GM12875 (cell line): ENCODE results near the gene PTPRB.

ENCODE experiments used
- H3K4me3 ChIP-seq: one replicate; pipeline ENCODE4 v1.5.1; 2011; ENCODE audit warnings: low read depth, low read length, control low read depth
- TF ChIP-seq, protein P1 (sequence below): IDR thresholded peaks from 2 replicates; pipeline ENCODE4 v1.5.1; 2011; ENCODE audit warnings: low read depth, mild to moderate bottlenecking, control low read depth, inconsistent platforms, low read length, moderate library complexity, borderline replicate concordance; ENCODE audit not compliant: insufficient read depth

Gene PTPRB

DNA sequence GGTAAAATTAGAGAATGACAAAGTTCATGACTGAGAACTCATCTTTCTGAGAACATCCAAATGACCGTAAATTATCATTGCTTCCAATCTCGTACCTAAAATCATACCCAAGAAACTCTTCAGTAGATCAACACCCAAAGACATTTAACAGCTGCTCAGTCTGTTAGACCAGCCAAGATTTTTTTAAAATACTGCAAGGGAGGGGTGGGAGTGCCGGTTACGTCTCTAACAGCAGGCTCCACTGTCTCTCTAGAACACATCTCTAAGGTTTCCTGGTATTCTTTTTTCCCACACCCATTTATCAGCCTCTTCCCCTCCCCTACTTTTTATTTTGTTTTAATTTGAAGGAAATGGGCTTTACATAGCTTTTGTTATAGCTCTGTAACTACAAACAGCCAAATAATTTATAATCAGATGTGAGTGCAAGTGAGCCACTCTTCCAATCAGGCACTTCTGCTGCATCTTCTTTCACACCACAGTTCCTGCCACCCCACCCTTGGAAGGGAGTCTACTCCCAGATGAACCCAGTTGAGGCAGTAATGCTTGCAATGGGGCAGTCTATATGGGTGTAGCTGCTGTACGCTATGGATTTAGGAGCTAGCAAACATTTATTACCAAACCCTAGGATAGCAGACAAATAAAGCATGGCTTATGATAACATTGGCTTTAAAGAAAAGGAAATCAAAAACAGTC, 21.9 kb downstream of the PTPRB start:
- TF ChIP-seq, protein P1, sequence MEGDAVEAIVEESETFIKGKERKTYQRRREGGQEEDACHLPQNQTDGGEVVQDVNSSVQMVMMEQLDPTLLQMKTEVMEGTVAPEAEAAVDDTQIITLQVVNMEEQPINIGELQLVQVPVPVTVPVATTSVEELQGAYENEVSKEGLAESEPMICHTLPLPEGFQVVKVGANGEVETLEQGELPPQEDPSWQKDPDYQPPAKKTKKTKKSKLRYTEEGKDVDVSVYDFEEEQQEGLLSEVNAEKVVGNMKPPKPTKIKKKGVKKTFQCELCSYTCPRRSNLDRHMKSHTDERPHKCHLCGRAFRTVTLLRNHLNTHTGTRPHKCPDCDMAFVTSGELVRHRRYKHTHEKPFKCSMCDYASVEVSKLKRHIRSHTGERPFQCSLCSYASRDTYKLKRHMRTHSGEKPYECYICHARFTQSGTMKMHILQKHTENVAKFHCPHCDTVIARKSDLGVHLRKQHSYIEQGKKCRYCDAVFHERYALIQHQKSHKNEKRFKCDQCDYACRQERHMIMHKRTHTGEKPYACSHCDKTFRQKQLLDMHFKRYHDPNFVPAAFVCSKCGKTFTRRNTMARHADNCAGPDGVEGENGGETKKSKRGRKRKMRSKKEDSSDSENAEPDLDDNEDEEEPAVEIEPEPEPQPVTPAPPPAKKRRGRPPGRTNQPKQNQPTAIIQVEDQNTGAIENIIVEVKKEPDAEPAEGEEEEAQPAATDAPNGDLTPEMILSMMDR, result no peak

DNA sequence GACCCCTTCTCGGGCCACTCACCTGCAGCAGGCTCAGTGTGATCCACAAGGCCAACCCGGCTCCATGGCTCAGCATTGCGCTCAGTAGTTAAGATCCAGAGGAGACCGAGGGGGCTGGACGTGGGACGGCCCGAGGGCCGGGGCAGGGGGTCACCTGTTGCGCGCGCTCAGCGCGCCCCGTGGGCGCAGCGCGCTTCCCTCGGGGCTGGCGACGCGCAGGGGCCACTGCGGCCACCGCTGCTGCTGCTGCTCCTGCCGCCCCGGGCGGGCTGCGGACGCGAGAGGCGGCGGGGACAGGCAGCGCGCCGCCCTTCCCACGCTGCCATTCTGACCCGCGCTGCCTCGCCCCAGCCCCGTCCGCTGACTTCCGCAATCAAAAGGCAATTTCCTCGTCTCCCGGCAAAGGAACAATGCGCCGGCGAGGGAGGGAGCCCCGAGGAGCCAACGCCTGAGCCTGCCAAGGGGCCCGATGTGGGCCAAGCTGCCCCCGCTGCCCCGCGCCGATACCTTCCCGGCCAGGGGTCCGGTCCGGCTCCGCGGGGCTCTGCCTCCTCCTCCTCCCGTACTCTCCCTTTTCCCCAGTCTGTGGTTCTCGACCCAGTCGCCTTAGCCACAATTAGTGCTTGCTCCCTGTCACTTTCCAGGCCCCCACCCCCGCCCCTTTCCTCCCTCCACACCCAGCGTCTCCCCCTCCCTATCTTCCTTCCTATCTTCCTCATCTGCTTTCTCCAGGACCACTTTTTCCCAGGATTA, 27.3 kb downstream of the PTPRB start:
- TF ChIP-seq, protein P1, result no peak
- no peak overlapping the region for H3K4me3 ChIP-seq

More for the DNA sequence above, 21.9 kb downstream of the PTPRB start:
- no peak overlapping the region for H3K4me3 ChIP-seq

- no peak overlapping the region for H3K4me3 ChIP-seq
- TF ChIP-seq, protein P1, result no peak
Observed at GRCh38 chr12:70609203-70609602, 28.0 kb downstream of the PTPRB start.

DNA sequence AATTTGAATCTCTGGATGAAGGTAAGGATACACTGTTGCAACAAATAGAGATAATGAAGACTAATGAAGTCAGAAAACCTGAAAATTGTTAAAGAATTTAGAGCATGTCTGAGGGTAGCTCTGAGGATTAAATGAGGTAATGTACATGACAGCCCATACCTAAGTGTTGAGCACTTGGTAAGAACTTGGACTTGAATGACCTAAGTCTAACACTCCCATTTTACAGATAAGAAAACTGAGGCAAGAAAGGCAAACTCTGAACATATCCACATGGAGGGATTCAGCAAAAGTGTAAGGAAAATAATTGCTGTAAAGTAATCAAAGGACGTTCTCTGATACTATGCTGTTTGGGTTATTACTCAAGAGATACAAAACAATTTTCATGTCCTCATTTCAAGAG, 29.0 kb downstream of the PTPRB start:
- TF ChIP-seq, protein P1, result no peak
- no peak overlapping the region for H3K4me3 ChIP-seq

- TF ChIP-seq, protein P1, result no peak
- H3K4me3 ChIP-seq, result no peak overlapping the region
Observed at GRCh38 chr12:70607107-70607506, 30.1 kb downstream of the PTPRB start.

DNA sequence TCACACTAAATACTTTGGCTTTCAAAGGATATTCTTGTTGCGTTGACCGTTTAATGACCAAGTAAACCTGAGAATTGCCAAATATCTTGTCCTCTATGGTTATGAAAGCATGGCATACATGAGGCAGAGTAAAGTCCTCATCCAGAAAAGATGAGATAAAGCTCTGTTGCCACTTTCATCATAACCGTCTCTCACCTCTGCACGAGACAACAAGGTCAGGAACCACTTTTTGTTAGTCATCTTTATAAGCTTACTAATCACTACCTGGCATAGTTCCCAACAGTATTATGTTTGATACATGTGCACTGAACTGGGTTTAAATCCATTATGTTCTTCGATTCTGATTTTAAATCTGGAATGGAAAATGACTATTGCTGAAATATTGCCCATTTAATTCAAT, 31.3 kb downstream of the PTPRB start:
- TF ChIP-seq, protein P1, result no peak
- no peak overlapping the region for H3K4me3 ChIP-seq

DNA sequence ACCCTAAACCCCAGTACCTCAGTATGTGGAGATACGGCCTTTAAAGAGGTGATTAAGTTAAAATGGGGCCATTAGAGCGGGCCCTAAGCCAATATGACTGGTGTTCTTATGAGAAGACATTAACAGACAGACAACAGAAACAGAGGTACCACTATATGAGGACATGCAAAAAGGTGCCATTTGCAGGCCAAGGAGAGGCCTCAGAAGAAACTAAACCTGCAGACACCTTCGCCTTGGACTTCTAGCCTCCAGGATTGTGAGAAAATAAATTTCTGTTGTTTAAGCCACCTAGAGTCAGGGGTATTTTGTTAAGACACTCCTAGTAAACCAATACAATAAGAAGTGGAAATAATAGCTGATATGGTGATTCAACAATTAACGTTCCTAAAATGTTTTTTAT, 32.6 kb downstream of the PTPRB start:
- no peak overlapping the region for H3K4me3 ChIP-seq
- TF ChIP-seq, protein P1, result no peak
